Ishikawa (cell line): ENCODE data around the gene FAM120C.

Experiments
- MAX ChIP-seq: IDR thresholded peaks from 2 replicates; pipeline ENCODE4 v1.6.1; 2012
- ZBTB7A ChIP-seq: IDR thresholded peaks from 2 replicates; pipeline ENCODE4 v1.6.1; 2012; ENCODE audit warnings: low read depth

DNA sequence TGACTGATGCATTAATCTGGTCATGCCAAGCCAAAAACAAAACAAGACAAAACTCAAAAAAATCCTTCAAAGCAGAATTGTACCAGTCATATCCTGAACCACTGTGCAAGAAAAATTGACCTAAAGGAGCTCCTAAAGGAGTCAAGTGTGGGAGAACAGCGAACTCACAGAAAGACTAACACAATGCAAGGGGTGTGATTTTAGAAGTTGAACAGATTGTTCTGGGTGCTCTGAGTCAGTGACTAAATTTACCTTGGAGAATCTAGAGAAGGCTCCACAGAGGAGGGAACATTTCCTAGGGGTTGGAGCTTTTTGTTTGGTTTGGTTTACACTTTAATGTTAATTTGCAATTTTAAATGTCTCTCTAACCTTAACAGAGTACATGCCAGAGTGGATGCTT, 89.9 kb downstream of the FAM120C start:
- TF ChIP-seq ZBTB7A: no peak
- TF ChIP-seq MAX: no peak
